ENCODE measurements around the gene STK40.

STK40 gene

DNA sequence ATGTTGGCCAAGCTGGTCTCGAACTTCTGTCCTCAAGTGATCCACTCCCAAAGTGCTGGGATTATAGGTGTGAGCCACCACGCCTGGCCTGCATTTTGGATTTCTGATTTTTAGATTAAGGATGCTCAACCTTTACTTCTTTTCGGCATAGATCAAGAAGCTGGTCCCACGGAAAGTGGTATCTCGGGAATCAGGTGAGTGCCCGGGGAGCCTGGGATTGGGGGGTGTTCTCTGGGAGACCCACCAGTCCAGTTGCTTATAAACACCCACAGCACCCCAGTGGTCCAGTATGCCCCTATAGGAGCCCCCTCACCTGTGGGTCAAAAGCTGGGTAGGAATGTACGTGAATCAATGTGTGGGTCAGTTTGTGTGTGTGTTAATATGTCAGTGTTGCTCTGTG lies 76.3 kb downstream of the STK40 start:
- no peak for DNase-seq (ENCODE audit: low spot score)

DNA sequence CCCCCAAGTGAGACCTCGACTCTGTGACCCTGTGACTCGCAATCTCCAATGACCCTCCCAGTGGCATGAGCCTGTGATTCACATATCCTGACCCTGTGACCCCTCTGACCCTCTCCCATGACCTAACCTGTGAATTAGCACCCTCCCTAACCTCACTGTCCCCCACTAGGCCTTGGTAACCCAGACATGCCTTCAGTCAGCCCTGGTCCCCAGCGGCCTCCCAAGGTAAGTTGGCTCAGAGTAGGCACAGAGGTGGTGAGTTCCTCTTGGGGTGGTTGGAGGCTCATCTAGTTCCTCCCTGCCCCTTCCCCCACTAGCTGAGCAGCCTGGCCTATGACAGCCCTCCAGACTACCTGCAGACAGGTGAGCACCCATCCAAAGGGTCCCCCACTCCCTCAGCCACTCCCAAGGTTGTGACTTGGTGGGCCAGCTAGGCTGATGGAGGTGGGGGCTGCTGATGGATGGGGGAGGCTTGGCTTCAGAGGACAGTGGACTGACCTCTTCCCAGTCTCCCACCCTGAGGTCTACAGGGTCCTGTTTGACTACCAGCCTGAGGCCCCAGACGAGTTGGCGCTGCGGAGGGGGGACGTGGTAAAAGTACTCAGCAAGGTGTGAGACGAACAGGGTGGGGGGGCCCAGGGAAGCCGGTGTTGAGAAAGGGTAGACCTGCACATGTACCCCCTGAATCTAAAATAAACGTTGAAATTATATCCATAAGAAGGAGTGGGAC lies 78.0 kb downstream of the STK40 start:
- no peak for DNase-seq (ENCODE audit: low spot score)

GRCh38 chr1:36306902-36307456 lies 78.7 kb downstream of the STK40 start:
- DNase-seq (ENCODE audit: low spot score) = peak; percentile 99

DNA sequence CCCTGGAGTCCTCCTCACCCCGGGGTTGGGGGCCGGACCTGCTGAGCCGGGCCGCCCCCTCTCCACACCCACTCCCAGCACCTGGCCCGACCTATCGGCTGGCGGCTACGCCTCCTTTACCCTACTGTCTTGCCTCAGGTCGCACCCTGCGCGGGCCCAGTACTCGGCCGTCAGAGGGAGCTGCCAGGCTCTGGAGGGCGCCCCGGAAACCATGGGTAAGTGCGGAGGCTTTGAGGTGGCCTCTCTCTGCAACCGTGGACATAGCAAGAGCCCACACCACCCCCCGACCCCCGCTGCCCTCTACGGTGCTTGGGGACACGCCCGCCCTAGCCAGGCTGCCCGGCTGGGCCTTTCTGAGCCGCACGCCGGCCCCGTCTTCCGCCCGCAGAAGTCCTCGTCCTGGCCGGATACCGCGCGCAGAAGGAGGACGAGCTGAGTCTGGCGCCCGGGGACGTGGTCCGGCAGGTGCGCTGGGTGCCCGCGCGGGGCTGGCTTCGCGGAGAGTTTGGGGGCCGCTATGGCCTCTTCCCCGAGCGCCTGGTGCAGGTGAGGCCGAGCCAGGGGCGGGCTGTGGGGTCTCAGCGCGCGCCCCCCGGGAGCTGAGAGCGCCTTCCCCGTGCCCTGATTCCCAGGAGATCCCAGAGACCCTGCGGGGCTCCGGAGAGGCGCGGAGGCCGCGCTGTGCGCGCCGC lies 79.4 kb downstream of the STK40 start, which contains the start of gene SH3D21:
SH3D21 (plus strand) TSS at position 159 of the 692 bp plus-strand sequence; CDS start at position 212, 53 bp downstream.
- peak; percentile 66 for DNase-seq (ENCODE audit: low spot score)

GRCh38 chr1:36305915-36306209 lies 79.9 kb downstream of the STK40 start:
- no peak for DNase-seq (ENCODE audit: low spot score)

DNA sequence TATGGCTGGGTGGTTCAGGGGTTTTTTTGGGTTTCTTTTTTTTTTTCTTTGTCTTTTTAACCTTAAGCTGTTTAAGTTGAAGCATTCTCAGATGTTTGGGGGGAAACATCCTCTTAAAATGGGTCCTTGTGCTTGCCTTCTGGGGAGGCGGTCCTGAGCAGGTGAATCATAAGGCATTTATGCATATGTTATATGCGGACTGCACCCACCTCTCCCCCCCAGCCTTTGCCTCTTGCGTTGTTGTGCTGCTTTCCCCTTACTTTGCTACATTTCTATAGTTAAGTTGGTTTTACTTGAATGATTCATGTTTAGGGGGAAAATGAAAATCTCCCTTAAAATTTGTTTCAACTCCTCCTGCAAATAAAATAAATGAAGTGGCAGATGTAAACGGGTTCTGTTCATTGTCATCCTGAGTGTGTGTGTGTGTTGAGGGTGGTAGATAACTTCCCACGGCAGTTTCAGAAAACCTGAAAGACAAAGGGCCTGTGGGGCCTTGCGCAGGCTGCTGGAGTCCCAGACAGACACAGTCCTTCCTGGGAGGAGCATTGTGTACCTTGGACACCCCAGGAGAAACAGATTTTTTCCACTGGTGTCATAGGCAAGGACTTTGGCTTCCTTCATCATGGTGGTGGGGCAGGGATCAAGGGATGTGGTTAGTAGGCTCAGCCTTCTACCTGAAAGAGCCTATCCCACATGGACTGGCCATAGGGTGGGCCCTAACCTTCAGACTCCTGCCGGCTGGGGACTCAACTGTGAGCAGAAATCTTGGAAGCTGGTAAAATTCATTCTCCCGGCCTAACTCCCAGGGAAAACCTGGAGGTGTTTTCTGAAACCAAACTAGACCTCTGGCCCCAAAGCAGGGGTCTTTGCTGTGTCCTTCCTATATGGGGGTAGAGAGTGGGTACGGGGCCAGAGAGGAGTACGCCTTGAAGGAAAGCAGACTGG lies 80.5 kb downstream of the STK40 start:
- no peak for DNase-seq (ENCODE audit: low spot score)

DNA sequence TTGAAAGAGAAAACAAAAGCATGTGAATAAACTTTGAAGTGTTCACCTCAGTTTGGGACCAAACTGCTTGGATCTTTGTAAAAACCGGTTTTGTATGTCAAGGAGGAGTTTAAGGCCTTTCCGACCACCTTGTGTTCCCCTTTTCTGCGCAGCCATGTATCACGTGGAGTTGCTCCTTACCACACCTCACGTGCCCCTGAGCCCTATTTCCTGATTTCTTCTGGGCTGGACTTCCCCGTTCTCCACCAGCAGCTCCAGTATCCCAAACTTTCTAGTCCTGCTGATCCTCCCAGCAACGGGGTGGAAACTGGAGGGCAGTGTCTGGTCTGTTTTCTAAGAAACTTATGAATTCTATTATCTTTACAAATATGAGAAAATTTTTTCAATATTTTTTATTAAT lies 81.2 kb downstream of the STK40 start:
- DNase-seq (ENCODE audit: low spot score) = no peak

DNA sequence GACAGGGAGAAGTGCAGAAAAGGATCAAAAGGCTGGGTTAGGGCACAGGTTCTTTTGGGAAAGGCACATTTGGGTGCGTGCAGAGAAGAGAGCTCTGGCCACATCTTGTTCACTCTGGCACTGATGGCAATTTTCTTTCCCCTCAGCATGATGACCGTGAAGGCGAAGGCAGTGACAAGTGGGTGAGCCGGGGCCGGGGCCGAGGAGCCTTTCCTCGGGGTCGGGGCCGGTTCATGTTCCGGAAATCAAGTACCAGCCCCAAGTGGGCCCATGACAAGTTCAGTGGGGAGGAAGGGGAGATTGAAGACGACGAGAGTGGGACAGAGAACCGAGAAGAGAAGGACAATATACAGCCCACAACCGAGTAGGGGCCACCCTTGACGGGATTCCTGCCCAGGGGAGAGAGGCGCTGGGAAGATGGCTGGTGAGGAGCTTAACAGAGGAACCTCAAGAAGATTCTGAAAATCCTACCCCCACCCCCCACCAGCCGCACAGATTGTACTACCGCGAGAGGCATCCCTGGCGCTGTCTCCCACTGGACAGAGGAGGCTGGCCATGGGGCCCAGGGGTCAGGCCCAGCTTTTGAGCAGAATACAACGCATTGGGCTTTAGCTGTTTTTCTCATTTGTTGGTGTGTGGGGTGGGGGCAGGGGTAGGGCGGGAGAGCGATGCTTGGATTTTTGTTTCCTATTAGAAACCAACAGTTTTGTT lies 81.9 kb downstream of the STK40 start:
- DNase-seq (ENCODE audit: low spot score) = no peak

DNA sequence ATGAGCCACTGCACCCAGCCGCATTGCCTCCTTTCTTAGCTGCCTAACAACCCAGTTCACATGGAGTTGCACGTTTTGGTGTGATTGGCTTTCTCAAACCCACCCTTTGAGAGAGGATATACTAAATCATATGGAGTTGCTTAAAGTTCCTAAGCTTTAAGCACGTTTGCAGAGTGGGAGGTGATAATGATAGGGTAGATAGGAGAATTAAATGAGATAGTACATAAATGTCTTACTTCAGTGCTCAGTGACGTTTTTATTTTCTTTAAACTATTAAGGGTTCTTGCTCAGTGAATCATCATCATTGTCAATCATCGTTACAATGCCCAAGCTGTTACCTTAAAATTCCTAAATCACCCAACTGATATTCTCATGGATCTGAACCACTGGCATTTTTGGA lies 82.5 kb downstream of the STK40 start:
- DNase-seq (ENCODE audit: low spot score) = no peak

GRCh38 chr1:36301220-36301619 lies 84.5 kb downstream of the STK40 start:
- no peak for DNase-seq (ENCODE audit: low spot score)

DNA sequence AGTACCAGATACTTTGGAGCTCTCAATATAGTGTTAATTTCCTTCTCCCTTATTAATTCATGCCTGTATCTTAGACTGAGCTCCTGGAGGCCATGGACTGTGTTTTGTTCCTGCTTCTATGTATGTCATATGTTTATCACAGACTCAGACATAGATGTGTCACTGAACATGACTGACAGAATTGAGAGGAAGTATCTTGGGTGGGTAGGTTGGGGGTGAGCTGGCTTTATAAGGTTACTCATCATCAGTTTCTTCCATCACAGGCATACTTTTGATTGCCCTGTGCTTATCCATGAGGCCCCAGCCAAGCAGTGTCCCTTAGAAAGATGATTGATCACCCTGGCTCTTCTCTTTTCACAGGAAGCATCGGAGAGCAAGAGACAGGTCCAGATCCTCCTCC lies 85.2 kb downstream of the STK40 start:
- no peak for DNase-seq (ENCODE audit: low spot score)

- no peak for DNase-seq (ENCODE audit: low spot score)
Observed at GRCh38 chr1:36298640-36299039, 87.1 kb downstream of the STK40 start.

GRCh38 chr1:36297062-36297461 lies 88.7 kb downstream of the STK40 start:
- DNase-seq (ENCODE audit: low spot score) = no peak

- DNase-seq (ENCODE audit: low spot score) = no peak
Observed at GRCh38 chr1:36295390-36295789, 90.3 kb downstream of the STK40 start.
